ENCODE data around the gene MPP3.

DNA sequence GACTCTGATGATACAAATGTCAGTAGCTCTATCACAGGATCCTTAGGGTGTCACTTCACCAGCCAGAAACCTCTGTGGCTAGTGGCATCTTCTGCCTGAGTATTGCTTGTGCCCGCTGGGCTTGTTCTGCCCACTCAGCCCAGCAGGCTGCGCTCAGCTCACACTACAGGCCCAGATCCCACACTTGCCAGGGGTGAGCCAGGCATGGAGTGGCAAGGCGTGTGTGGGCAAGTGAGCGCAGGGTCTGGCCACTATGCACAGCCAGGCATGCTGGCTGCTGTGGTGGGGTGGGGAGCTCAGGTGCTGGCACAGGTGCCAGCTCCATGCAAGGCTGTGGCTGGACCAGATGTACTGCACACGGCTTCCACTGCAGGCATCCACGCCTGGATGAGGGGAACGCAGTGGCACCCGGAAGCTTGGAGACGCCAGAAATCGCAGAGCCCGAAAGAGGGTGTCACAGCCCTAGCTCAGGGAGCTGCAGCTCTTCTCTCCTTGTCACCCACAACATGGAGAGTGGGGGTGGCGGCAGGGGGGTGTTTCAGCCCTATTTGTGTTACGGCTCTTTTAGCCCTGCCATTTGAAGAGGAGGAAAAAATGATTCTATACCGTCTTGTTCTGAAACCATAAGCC, 42.5 kb downstream of the MPP3 start:
- TF ChIP-seq, protein P1, sequence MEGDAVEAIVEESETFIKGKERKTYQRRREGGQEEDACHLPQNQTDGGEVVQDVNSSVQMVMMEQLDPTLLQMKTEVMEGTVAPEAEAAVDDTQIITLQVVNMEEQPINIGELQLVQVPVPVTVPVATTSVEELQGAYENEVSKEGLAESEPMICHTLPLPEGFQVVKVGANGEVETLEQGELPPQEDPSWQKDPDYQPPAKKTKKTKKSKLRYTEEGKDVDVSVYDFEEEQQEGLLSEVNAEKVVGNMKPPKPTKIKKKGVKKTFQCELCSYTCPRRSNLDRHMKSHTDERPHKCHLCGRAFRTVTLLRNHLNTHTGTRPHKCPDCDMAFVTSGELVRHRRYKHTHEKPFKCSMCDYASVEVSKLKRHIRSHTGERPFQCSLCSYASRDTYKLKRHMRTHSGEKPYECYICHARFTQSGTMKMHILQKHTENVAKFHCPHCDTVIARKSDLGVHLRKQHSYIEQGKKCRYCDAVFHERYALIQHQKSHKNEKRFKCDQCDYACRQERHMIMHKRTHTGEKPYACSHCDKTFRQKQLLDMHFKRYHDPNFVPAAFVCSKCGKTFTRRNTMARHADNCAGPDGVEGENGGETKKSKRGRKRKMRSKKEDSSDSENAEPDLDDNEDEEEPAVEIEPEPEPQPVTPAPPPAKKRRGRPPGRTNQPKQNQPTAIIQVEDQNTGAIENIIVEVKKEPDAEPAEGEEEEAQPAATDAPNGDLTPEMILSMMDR (IDR thresholded peaks at IDR 0.05; ENCODE audit: low read depth, low read length): no peak
- no peak for TF ChIP-seq EZH2phosphoT487 (IDR thresholded peaks at IDR 0.05; ENCODE audit: low read depth)
